ENCODE results near the gene CHST12.
"Not testable (repeated sequence)": the region's sequence is repeated elsewhere in the genome, so short reads cannot be mapped to it uniquely, and the experiment has no call there.

CHST12 gene

DNA sequence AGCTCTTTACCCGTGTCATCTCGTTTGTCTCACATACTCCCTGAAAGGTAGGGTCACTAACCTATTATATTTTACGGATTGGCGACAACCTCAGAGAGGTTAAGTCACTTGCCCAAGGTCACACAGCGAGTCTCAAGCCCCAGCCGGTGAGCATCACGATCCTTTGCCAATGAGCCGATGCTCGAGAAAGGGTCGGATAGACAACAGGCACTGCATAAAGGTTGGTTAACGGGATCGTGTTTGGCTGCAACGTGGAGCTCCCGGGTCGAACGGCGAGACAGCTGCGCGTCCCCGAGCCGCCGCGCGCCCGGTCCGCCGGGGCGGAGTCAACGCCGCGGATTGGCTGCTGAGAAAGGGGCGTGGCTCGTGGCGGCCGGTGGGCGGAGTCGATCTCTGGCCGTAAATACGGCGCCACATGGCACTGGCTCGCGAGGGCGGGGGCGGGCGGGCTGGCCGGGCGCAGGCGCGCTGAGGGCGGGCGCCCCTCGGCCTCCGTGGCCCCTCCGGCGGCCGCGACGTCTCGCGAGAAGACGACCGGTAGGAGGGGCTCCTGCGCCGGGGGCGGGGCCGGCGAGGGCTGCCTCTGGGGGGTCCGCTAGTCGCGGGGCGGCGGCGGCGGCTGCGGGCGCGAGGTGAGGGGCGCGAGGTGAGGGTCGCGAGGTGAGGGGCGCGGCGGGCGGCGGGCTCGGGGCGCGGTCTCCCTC, at the start of gene CHST12:
TSS of gene CHST12 (plus strand) at position 598 of the 704 bp plus-strand sequence. CDS start 29,029 bp downstream, outside the sequence.
- DNase-seq (ENCODE audit: low read depth in 2 of 2, low spot score in 1 of 2), result peak; percentile 77 to 88

DNA sequence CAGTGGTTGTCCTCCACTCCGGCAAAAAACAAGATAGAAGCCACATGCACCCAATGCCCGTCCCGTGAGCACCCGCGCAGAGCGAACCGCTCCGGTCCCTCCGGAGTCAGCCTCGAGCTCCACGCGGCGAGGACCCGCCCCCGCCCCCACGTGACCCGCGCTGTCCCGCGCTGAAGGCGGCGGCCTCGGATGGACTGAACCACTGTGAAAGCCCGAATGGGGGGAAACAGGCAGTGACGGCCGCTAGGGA, 49.5 kb upstream of the CHST12 start:
- DNase-seq (ENCODE audit: low read depth in 2 of 2, low spot score in 1 of 2), result peak; percentile 74 to 79

DNA sequence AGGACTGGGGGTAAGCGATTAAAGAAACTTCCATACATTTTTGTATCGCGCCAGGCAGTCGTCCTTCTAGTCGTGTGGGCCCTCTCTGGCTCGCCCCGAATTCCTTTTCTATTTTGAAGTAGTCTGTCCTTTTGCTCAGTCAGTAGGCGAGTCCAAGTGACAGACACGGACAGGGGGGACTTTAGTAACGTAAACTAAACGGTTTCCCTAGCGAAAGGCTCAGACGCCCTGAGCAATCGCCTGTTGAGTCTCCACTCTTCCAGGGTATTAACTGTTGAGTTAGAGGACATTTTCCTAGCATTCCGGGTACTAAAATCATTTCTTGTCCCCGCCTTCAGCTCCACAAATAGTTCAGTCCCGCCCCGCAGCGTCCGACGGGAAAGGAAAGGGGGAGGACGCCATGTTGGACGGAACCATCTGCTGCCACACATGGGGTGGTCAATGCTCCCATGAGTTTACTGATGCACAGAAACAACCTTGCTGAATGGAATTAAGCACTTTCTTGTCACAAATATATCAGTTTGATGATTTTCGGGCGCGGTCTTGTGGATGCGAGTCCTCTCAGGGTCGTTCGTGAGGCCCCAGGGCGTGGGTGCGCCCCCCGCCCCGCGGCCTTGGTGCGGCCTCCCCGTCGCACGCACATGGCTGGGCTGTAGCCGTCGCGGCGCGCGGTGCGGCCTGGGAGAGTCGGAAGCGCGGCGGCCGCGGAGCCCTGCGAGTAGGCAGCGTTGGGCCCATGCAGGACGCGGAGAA, 49.0 kb upstream of the CHST12 start, which contains the start of gene EIF3B:
TSS of gene EIF3B (plus strand) at position 642 of the 753 bp plus-strand sequence. CDS start at position 737, 95 bp downstream.
- DNase-seq (ENCODE audit: low read depth in 2 of 2, low spot score in 1 of 2), result peak; percentile 78 to 80

DNA sequence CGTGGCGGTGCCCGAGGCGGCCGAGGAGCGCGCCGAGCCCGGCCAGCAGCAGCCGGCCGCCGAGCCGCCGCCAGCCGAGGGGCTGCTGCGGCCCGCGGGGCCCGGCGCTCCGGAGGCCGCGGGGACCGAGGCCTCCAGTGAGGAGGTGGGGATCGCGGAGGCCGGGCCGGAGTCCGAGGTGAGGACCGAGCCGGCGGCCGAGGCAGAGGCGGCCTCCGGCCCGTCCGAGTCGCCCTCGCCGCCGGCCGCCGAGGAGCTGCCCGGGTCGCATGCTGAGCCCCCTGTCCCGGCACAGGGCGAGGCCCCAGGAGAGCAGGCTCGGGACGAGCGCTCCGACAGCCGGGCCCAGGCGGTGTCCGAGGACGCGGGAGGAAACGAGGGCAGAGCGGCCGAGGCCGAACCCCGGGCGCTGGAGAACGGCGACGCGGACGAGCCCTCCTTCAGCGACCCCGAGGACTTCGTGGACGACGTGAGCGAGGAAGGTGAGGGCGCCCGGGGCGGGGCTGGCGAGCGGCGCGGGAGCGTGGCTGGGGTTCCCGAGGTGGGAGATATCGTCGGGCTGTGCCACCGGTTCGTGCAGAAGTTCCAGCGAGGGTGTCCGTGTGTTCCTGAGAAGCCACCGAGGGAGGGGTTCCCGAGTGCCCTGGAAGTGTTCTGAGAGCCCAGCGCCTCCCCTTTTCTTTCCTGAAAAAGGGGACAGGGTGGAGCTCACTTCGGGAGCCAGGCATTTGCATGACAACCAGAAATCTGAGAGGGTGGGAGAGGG, 48.3 kb upstream of the CHST12 start:
- DNase-seq (ENCODE audit: low read depth in 2 of 2, low spot score in 1 of 2), result no peak

DNA sequence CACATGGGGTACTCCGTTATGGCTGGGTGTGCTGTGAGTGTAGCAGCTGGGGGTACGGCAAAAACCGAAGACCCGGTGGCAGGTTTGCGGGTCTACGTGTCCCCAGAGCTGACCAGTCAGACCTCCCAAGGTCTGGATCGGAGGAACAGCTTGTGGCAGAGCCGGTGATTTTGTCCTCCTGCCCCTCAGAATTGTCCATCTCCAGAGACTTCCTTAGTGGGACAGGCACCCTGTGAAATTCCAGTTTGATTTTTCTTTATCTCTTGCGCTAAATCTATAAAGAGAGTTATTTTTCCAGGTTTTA, 47.8 kb upstream of the CHST12 start:
- DNase-seq (ENCODE audit: low read depth in 2 of 2, low spot score in 1 of 2), result no peak

DNA sequence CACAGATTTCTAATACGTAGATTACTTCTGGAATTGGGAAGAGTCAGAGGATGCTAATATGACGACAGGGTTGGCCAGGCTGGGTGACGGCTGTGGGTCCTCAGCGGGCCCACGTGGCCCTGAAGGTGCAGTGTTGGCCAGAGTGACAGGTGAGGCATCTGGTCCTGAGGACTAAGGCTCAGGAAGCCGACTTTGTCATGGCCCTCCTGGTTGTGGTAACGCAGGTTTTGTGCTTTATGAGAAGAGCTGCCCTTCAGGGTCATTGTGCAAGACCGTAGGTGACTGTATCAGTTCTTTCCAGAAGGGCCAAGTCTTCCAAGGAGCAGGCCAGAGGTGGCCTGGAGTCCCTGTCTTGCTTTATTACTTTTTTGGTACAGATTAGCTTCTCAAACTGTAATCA, 46.2 kb upstream of the CHST12 start:
- no peak for DNase-seq (ENCODE audit: low read depth in 2 of 2, low spot score in 1 of 2)

DNA sequence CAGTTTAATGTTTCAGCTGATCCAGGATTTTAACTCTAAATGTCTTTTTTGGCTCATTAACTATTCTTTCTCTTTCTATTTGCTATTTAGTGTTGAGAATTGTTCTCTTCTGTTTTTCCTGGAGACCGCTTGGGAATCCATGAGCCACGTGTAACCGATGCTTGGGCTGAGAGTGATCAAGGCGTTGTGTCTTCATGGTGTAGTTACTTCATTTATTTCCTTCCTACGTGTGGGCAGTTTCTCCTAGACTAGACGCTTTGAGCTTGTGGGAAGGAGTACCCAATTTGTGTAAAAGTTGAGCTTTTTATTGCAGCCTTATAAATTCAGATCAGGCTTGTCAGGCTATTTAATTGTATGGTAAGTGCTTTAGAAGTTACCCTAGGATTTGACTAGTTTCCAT, 45.8 kb upstream of the CHST12 start:
- DNase-seq (ENCODE audit: low read depth in 2 of 2, low spot score in 1 of 2), result no peak

DNA sequence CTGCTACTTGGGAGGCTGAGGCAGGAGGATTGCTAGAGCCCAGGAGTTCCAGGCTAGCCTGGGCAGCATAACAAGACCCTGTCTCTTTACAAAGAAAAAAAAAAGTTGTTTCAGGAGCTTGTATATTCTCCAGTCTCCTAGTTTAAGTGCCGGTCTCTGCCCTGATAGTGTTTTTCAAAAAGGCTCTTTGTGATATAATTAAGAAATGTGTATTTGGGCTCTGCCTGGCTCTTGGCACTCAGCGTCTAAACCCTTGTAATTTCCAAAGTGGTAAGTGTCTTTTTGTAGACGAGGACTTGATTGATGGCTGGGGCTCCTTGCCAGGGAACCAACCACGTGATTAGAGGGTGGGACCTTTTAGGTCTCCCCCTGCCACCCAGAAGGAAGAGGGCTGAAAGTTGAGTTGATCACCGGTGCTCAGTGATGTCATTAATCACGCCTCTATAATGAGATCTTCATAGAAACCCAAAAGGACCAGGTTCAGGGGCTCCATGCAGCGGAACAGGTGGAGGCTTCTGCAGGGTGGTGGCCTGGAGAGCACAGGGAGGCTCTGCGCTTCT, 44.4 kb upstream of the CHST12 start:
- DNase-seq (ENCODE audit: low read depth in 2 of 2, low spot score in 1 of 2), result no peak

DNA sequence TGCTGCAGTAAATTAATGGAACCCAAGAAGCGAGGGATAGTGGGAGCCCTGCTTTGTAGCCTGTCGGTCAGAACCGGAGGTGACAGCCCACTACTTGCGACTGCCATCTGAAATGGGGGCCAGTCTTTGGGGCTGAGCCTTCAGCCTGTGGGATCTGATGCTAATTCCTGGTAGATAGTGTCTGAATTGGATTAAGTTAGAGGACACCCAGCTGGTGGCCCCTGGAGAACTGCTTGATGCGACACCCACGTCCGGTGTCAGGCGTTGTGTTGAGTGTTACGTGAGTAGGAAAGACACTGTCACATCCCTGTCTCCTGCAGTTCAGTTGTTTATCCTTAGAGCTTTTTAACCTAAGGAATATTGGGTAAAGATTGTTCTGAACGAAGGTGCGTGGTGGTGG, 43.8 kb upstream of the CHST12 start:
- DNase-seq (ENCODE audit: low read depth in 2 of 2, low spot score in 1 of 2), result no peak

DNA sequence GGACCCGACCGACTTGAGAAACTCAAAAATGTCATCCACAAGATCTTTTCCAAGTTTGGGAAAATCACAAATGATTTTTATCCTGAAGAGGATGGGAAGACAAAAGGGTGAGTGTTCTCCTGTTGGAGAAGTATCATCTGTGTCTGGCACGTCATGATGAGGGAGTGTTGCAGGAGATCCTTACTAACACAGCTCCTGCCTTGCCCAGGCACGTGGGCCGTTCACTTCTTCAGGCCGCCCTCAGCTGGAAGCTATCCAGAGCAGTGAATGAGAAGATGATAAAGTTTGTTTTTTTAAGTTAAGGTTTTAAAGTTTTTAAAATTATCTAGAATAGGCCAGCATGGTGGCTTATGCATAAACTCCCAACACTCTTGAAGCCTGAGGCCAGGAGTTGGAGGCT, 42.6 kb upstream of the CHST12 start:
- DNase-seq (ENCODE audit: low read depth in 2 of 2, low spot score in 1 of 2), result no peak

DNA sequence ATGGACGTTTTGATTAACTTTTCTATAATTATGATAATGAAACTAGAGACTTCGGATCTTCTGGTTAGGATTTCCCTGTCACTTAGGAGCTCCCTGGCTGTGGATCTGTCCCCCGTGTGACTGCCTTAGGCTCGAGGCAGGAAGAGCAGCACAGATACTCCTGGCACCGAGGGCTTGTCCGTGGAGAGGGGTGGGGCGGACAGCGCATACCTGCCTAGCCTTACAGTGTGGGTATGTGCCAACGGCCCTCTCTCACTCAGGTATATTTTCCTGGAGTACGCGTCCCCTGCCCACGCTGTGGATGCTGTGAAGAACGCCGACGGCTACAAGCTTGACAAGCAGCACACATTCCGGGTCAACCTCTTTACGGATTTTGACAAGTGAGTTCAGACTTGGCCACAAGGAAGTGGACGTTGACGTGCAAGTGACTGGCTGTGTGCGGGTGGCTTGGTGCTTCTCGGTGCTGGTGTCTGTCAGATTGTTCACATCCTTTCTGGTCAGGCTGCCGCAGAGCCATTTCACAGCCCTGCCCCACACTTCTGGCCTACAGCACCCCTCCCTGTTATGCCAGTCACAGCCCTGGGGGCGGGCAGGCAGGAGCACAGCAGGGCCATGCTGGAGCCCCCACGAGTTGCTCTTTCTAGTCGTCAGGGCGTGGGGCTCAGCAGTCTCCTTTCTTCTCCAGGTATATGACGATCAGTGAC, 40.9 kb upstream of the CHST12 start:
- no peak for DNase-seq (ENCODE audit: low read depth in 2 of 2, low spot score in 1 of 2)

DNA sequence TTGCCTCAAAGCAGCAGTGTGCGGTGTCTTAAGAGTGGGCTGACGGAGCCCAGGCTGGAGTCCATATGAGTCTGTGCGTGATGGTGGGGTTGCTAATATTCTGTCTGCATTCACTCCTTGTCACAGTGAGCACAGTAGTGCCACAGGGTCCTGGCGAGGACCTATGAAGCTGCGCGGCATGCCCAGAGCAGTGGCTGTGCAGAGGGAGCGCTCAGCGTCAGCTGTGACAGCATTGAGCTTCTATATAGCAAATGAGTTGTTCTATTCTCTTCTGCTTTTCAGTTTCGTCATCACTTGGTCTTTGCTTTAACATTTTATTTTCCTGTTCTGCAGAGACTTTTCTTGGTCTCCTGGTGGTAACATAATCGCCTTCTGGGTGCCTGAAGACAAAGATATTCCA, 34.3 kb upstream of the CHST12 start:
- DNase-seq (ENCODE audit: low read depth in 2 of 2, low spot score in 1 of 2), result no peak

DNA sequence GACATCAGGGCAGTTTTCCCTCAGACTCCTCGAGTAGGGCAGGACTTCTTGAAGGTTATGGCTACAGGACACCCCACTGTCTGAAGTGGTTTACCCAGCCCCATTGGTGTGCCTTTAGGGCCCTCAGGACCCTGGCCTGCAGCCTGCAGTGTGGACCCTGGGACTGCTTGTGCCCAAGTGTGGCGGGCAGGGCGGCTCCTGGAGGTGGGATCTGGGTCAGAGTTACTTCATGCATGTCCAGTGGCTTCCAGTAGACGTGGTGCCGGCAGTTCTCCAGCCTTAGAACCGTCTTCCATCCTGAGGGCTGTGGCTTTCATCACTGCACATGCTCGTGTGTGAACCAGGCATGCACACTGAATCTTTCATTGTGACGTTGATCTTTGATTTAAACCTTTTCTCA, 32.1 kb upstream of the CHST12 start:
- no peak for DNase-seq (ENCODE audit: low read depth in 2 of 2, low spot score in 1 of 2)

DNA sequence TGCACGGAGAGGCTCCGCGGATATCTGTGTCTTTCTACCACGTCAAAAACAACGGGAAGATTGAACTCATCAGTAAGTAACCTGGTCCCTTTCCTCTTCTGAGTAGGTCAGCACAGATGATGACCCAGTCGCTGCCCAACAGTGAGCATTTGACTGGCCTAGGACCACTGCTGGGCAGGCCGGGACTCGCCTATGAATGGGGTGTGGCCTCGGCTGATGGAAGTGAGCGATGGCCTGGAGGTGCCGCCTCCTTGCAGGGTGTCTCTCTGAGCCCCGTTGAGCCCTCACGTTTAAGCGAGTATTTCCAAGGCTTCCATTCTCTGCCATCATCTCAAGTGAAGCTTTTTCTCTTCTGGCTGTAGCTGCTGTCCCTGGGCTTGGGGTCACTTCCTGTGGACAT, 30.7 kb upstream of the CHST12 start:
- no peak for DNase-seq (ENCODE audit: low read depth in 2 of 2, low spot score in 1 of 2)

DNA sequence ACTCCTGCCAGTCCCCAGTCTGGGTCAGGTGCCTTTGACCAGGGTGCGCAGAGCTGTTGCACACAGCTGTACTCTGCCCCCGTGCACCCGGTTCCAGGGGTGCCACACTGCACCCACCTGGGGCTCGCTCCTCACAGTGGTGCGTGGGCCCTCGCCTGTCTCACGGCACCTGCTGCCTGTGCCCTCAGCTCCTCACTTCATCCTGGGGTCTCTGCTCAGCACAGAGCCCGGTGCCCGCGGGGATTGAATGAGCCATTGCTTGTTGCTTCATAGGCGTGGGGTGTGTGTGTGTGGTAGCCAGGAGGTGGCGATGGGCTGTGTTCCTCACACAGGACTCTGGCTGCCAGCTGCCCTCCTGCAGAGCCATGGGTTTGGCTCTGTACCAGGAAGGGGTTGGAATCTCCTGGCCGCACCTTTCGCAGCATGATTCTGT, 30.3 kb upstream of the CHST12 start:
- no peak for DNase-seq (ENCODE audit: low read depth in 2 of 2, low spot score in 1 of 2)

DNA sequence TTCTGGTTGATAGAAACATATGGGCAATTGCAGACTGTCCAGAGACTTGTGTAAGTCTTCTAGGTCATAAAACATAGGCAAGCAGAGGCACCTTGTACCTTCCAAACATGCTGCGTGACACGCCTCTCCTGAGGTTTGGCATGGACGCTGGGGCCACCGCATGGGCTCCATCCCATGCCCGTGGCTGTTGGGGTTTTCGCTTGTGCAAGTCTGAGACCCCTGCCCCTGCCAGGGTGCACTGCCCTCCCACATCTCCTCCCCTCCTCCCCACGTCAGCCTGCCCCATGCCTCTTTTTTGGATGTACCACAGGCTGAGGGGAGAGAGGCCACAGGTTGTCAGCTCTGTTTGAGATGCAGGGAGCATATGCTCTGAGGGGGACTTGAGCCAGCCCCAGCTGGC, 29.8 kb upstream of the CHST12 start:
- no peak for DNase-seq (ENCODE audit: low read depth in 2 of 2, low spot score in 1 of 2)

DNA sequence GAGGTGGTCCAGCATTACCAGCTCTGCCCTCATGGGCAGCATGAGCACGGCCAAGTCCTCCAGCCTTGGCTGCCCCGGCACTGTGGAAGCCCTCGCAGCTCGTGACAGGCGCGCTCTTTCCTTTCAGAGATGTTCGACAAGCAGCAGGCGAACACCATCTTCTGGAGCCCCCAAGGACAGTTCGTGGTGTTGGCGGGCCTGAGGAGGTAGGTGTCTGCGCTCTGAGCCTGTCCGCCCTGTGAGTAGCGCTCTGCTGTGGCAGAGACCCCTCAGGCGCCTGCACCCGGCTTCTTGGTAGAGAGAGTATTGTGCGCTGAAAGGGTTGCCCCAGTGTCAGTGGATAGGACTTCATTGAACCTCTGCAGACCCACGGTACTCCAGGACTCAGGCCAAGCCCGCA, 29.0 kb upstream of the CHST12 start:
- no peak for DNase-seq (ENCODE audit: low read depth in 2 of 2, low spot score in 1 of 2)

DNA sequence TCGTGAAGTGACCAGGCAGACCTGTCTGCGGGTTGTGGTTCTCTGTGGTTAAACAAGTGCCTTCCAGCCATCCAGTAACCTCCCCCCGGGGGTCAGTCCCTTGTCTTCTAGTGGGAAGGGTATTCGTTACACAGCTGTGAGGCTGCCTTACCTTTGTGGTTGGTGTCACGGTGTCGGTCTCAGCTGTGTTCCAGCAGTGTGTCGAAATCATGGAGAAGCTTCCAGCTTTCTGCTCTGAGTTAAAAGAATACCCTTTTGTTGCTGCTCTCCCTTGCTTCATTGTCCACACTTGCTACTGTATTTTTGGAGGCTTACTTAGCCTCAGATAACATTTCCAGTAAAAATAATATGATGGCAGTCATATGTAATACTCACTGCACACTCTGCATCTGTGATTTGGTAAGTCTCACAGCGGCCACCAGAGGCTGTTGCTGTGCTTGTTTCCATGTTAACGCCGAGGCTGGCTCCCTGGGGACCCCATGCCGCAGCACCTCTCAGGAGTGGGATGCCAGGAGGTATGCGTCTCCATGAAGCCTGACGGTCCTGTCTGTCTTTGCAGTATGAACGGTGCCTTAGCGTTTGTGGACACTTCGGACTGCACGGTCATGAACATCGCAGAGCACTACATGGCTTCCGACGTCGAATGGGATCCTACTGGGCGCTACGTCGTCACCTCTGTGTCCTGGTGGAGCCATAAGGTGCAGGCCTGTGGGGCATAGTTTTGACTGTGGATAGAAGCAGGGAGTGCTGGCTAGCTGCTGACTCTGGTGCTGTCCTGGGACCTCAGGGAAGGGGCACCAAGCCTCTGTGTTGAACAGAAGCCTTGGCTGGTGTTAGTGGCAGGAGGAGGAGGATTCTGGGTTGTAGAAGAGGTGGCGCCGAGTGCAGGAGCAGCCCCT, 28.3 kb upstream of the CHST12 start:
- no peak for DNase-seq (ENCODE audit: low read depth in 2 of 2, low spot score in 1 of 2)

DNA sequence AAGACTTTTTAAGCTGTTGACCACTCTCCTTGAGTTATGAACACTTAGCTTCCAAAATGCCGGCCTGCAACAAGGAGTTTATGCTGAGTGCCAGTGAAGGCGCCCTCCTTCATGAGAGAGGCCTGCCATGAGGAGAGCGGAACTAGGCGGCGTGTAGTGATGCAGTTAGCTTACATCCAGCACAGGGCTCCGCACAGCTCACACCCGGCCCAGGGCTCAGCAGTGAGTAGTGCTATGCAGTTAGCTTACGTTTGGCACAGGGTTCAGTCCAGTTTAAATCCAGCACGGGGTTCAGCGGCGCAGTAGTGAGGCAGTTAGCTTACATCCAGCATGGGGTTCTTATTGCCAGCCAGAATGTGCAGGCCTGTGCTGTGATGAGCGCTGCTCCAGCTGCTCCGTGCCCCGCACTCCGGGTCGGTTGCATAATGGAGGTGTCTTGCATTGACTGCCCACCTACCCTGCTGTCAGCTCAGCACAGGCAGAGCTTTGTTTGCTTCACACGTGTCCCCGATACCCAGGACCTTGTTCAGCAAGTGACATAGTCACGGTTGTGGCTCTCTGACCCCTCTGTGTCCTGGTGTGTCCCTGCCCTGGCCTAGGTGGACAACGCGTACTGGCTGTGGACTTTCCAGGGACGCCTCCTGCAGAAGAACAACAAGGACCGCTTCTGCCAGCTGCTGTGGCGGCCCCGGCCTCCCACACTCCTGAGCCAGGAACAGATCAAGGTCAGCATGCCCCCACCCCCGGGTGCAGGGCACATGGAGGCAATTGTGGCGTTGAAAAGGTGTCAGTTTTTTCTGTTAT, 26.9 kb upstream of the CHST12 start:
- no peak for DNase-seq (ENCODE audit: low read depth in 2 of 2, low spot score in 1 of 2)

DNA sequence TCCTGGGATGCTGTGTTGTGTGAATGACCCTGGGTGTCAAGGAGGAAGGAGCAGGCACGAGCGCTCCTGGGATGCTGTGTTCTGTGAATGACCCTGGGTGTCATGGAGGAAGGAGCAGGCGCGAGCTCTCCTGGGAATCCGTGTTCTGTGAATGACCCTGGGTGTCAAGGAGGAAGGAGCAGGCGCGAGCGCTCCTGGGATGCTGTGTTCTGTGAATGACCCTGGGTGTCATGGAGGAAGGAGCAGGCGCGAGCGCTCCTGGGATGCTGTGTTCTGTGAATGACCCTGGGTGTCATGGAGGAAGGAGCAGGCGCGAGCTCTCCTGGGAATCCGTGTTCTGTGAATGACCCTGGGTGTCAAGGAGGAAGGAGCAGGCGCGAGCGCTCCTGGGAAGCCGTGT, 25.9 kb upstream of the CHST12 start:
- not testable (repeated sequence) for DNase-seq (ENCODE audit: low read depth in 2 of 2, low spot score in 1 of 2)

All from stimulated activated CD8-positive, alpha-beta memory T cell treated with anti-CD3 and anti-CD28 coated beads, Interleukin-4, amount 100 ng/mL, for 1 hour (primary cell).